CD1c-positive myeloid dendritic cell (primary cell): ENCODE results near the gene PADI4.
"Not testable (repeated sequence)": the region's sequence is repeated elsewhere in the genome, so short reads cannot be mapped to it uniquely, and the experiment has no call there.

ENCODE experiments used
- DNase-seq: peaks from one replicate; pipeline ENCODE4 v3.0.0-alpha.2; 2016; ENCODE audit errors: extremely low spot score

PADI4 gene

DNA sequence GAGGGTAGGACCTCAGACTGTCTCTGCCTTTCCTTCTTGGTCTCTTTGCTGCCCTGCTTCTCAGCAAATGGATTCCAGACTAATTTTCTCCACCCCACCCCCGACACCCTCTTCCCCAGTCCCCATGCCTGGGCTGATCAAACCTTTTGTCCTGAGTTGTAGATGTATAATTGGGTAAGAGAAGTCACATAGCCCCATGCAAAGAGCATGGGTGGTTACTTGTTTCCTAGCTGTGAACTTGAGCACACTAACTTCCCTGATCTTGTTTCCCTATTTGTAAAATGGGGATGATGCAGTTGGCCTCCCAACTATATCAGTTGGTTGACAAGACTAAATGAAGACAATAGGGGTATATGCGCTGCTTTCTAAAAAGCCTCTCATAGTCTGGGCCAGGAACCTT is 73.2 kb downstream of the PADI4 start:
- peak; percentile 28 for DNase-seq

DNA sequence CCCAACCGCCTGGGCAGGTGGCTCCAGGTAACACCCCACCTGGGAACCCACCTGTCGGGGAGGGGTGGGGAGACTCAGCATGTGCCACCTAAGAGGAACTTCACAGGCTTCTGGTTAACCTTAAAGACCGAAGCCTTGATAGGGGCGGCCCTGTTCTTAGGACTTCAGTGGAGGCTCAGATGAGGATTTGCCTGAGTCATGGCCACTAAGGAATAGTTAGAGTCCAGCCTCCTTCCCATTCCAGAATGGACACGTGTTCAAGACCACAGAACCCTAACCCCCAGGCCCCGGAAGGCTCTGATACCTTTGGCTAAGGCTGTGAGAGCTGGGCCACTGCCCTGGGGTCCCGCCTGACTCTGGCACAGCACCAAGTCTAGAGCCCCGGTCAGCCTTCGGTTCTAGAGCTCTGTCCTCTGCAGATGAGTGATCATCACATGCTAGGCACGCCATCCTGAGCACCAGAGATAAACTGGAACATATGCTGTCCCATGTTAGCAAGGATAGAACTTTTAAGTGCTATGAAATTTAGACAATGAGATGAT is 84.3 kb downstream of the PADI4 start:
- no peak for DNase-seq

DNA sequence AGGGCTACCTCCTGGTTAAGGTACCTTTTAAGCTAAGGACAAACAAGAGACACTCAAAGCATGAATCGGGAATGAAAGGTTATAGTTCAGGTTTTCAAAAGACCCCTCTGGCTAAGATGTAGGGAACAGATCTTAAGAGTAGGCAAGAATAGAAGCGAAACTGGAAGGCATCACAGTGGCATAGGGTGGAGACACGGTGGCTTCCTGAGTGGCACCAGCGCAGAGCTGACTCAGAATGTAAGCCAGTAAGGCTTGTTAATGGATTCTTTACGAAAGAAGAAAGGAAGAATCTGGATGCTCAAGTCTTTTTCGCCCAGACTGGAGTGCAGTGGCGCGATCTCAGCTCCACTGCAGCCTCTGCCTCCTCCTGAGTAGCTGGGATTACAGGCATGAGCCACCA is 85.2 kb downstream of the PADI4 start:
- peak; percentile 20 for DNase-seq

DNA sequence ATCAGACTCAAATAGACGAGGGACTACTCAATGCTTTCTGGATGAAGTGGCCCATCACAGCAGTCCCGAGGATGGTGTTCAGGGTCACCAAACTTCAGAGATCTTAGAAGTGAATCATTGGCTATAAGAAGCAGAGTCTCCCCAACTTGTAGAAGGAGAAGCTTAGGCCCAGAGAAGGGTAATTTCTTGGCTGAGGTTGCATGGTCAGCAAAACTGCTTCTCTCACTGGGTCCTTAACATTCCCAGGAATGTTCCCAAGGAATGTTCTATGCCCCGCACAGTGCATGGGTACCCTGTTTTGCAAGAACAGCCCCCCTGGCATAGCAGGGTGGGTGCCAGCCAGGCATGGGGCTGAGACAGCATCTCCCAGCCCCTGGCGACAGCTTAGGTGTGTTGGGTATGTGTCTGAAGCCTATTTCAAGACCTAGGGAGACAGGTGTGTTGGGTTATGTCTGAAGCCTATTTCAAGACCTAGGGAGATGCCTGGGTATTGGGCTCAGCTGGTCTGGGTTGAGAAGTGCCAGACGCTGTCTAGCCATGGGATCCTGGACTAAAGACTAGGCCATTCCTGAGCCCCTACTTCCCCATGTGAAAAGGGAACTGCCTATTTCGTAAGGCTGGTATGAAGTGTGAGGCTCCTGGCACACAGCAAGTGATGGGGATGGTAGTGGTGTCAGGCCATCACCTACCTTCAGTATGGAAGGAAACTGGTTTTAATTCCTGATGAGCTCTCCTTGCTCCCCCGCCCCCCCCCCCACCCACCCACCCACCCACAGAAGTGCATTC is 90.1 kb downstream of the PADI4 start:
- peak; percentile 72 for DNase-seq

DNA sequence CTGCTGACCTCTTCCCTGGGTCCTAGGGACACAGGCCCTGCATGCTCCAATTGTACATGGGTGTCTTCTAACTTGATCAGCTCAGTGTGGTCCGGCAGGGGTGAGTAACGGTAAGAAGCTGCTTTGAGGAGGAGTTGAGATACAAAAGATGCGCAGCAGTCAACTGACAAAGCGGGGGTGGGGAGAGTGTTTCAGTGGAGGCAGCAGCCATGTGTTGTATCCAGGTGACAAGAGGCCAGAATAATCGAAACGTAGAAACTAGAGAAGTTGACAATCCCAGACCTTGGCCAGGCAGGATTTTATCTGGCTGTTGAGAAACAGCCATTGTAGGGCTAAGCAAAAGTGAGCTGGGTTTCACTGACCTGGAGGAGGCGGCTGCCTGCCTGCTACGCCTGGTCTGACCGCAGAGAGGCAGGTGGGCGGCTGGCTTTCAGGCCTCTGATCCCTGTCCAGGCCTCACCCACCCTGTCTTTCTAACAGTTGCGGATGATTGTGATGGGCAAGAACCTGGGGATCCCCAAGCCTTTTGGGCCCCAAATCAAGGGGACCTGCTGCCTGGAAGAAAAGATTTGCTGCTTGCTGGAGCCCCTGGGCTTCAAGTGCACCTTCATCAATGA is 92.8 kb downstream of the PADI4 start:
- no peak for DNase-seq

DNA sequence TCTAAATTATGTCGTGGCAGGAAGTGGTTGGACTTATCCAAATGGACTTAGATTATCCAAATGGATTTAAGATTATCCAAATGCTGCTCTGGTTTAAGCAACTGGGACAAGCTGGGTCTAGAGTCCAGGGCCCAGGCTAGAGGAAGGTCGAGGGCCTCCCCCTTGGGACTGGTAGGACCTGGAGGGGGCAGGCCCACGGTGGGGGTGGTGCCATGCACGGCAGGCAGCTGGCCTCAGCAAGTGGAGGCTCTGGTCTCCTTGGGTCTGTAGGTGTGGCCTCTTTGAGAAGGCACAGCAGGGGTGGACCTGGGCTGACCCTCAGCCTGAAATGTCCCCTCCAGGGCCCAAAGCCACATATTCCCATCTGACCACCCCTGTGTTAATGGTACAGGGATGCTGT is 93.8 kb downstream of the PADI4 start:
- DNase-seq: no peak

DNA sequence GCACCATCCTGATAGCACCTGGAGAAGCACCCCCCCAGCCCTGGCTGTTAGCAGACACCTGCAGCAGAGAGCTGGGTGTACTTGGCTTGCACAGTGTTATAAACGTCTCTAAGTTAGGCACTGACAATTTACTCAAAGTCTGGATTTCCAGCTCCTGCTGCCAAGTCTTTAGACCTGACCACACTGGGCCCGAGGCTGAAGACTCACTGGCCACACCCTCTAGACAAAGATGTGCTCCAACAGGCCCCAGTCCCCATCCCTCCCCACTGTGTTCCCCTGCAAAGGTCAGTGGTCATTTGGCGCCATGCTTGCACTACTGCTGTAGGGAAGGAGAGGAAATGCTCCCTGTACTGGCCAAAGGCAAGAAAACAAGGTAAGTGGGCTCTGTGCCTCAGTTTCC is 95.1 kb downstream of the PADI4 start:
- no peak for DNase-seq

DNA sequence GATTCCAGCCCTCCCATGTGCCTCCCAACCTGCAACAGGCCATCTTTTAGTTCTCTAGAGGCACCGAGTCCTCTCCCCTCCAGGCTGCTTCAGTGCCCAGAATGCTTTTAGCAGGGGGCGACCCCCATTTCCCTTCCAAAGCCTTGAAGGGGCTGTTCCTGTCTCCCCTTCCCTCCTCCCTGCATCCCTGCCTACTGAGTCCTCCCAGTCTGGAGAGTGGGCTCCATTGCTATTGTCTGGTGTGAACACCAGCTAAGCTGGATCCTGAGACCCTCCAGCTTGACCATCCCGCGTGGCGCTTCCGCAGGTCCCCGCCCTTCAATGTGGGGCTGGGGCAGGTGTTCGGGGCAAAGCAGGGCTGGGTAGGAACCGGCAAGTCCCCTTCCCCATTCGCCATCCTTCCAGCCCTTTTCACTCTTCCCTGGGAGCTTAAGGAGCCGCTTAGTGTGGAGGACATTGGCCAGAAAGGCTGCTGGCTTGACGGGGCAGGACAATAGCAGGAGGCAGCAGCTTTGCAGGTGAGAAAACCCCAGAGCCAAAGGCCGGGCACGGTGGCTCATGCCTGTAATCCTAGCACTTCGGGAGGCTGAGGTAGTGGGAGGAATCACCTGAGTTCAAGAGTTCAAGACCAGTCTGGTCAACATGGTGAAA is 96.2 kb downstream of the PADI4 start:
- DNase-seq: no peak

DNA sequence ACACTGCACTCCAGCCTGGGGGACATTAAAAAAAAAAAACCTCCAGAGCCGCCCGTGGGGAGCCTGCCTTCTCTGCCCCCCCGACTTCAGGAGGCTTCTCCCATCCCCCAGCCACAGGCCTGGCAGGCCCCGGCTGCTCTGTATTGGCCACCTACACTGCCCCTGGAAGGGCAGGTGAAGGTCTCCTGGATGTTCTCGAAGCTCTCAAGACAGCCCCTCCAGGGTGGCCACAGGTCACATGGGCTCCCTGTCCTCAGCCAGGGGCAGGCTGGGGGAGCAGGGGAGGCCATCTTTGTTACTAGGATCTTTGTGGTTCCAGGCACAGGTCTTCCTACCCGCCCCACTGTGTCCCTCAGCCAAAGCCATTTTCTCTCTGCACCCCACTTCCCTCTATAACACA is 96.8 kb downstream of the PADI4 start:
- DNase-seq: no peak

DNA sequence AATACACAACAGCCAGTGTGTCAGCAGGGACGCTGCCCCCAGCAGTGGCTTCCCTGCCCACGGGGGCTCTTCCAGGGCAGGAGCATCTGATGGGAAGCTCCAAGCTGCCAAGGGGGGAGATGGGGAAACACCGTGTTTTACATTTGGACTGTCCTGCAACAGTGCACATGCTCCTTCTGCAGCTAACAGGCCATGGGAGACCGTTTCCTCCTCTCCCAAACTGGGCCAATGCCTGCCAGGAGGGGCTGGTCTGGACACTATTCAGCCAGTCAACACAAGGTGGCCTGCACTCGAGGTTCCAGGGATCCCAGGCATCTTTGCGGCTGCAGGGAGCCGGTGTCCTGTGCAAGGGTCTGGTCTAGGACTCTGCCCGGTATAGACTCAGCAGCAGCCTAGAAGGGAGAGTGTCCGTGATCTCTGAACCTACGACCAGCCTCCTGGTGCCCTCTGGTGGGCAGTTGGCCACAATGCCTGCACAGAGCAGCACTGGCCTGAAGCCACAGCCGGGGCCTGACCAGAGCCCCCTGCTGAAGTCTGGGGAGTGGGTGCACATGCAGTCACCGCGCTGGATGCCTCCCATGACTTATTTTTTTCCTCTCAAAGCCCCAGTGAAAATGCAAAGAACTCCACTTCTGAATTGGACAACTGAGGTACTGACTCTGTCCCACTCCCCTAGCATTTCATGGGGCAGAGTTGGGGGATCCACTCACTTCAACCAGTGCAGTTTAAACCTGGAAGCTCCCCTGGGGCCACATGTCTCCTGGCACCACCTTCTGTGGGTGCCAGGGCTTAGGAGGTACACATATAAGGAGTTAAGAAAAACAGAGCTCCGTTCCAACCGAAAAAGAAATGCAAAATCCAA is 98.1 kb downstream of the PADI4 start:
- DNase-seq: peak; percentile 59

DNA sequence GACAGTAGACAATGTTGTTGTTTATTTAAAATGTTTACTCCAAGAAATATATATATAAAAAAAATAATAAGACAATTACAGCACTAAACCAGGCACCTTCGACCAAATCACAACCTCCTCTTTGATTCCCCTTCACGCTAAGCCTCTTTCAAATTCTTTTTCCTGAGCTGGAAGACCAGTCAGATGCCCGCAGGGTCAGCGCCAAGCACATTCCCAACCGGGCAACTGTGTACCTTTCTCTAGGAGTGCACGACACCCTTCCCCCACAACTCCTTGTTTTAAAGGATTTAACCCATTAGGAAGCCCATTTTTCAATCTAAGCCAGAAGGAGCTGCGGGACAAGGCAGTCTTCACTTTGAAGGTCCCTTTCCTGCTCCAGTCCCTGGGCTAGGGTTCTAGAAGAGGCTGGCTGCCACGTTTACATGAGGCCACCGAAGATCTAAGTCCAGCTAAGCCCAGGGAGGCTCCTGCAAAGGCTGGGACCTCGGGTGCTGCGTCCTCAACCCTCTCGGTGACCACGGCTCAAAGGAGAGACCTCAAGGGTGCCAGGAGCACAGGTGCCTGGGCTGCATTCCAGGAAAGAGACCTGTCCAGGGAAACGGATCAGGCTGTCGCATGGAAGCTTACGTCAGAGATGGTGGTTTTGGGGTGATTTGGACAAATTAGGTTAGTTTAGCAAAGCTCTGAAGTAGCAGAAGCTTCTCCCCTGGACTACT is 98.9 kb downstream of the PADI4 start:
- DNase-seq: not testable (repeated sequence)

DNA sequence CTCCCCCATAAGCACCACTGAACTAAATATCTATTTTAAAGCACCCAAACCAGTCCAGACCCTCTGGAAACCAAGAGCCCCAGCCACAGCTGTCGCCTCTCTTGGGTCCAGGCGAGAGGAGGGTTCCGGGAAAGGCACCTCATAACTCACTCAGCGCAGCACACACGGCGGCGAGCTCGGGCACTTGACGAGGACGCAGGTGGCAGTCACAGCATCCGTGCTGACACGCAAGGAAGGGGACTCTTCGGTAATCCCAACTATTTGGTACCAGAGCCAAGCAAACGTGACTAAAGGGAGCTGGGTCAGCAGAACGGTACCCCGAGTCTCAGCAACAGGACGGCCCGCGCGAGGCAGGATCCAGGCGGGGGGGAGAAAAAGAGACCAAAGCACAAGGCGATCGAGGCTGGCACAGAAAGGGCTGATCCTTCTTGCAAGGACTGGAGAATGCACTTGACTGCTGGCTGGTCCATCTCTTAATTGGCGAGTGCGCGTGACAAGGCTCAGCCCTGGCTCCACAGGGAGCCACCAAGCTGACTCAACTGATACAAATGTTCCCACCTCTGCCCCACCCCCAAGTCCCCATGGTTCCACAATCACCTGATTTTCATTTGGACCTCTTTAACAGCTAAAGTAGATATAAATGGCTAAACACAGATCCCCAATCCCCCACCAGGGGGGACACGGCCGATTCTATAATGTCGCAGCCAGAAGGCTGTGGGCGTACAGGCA is 100.0 kb downstream of the PADI4 start:
- not testable (repeated sequence) for DNase-seq

DNA sequence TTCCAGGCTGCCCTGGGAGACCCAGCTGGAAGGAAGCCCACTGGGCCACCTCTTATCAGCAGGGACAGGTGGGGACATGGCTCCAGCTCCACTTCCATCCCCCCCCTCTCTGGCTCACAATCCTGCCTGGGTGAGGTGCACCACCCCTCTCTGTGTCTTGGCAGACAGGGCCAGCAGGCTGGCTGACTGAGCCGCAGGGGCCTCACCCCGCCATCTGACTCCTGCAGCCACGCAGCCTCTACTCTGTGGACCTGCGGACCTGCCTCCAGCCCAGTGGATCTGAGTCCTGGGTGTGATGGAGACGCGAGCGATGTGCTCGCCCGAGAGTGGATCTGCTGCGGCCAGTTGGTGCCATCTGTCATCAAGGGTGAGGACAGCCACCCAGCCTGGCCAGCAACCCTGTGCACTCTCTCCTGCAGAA is 101.4 kb downstream of the PADI4 start:
- no peak for DNase-seq

DNA sequence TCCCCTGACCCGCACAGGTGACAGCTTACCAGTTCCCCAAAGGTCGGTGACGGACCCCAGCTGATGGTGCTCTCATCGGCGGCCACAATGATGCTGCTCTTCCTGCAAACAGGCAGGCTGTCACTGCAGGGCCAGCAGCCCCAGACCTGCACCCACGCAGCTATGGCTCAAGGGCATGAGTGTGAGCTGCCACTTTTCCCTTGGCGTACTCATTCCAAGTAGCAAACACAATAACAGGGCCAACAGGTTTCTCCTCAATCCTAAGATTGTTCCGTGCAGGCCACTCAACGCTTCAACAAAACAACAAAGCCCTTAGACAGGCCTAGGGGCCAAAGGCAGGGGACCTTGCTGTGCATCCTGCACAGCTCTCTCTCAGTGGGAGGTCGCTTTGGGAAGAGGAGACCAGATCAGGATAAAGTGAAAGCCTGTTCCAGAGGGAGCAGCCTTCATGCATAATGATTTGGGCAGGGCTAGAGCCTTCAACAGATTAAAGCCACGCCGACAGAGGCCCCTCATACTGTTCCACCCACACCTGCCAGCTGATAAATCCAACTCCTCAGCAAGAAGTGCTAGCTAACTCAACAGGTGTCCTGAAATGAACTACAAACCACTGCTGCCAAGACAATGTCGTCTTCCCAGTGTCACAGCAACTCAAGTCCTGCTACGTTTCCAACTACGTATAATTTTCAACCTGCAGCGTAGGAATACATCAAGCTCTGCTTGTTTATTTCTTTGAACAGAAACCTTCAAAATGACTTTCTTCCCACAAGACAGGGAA is 104.3 kb downstream of the PADI4 start:
- DNase-seq: no peak
